ENCODE data around the gene BRD8.

The BRD8 gene

DNA sequence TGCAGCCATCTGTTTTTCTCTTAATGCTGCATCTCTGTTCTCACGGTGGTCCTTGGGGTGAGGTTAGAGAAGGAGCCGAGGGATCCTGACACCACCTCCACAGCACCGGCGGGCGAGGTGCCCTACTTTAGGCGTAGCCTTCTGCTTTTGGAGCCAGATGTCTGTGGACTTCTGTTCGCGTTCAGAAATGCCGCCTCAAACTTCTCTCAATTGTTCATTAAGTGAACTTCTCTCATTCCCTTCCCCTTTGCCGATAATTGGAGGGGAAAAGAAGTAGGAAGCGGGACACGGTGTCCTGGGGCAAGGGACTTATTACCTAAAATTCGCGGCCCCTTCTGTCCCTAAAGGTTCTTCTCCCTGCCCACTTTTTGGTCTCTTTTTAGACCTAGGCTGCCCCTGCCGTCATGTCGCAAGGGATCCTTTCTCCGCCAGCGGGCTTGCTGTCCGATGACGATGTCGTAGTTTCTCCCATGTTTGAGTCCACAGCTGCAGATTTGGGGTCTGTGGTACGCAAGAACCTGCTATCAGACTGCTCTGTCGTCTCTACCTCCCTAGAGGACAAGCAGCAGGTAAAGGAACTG, 937 bp upstream of the BRD8 start:
- TF ChIP-seq CTCF (IDR thresholded peaks at IDR 0.05): no peak

DNA sequence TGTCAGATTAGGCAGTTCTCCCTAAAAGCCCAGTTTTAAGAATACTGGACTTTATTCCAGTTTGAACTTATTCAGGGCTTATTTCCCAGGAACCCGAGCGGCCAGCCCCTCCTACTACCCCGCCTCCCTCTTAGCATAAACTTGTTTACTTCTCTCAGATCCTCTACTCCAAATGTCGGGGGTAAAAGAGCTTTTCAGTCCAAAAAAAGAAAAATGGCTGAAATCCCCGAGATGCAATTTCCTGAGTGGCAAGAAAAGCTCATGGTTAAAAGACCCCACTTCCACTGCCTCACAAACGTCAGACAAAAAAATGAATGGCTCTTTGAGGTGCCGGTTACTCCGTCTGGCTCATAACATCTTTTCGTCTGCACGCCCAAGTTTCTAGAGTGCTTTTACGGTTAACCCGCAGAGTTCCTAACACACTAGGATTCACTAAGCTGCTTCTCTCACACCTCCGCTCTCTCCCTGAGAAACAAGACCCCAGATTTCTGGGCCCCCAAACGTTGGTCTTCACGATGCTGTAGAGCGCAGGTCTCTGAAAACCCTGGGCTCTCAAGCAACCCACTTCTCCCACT, 402 bp downstream of the BRD8 start:
- no peak for TF ChIP-seq CTCF (IDR thresholded peaks at IDR 0.05)

DNA sequence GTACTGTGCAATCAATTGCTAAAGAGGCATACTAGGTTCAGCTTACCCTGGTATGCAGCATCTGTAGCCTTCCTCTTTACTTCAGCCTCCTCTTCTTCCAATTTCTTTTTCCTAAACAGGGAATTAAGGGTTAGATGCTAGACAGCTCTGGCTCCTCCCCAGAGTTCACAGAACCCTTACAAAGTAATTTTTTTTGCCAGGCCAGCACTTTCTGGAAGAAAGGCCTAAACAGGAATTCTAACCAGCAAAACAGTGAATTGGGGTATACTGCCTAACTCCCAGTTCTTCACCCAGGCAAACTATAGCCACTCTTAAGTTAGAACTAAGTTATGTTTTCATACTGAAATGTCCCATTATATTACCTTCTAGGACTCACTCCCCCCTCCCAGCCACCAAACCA, 8.1 kb downstream of the BRD8 start:
- TF ChIP-seq CTCF (IDR thresholded peaks at IDR 0.05): no peak

GRCh38 chr5:138169124-138169523, 9.3 kb downstream of the BRD8 start:
- no peak for TF ChIP-seq CTCF (IDR thresholded peaks at IDR 0.05)

- no peak for TF ChIP-seq CTCF (IDR thresholded peaks at IDR 0.05)
These were observed 14.7 kb downstream of the BRD8 start for GRCh38 chr5:138163721-138164120.

DNA sequence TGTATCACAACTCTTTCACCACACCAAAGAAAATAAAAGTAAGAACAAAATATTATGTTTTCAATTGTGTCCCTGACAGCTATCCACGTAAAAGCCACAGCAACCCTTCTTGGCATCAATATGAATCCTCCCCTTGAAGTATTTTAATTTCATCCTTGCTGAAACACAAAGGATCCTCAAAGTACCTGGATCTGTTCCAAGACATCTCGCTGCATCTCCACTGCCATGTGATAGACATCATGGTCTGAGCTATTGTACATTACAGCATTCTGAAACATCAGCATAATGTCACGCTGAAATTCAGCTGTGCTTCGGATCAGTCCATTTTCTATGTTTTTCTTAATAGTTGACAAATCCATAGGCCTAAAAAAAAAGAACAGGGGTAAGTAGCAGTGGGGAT, 17.7 kb downstream of the BRD8 start:
- no peak for TF ChIP-seq CTCF (IDR thresholded peaks at IDR 0.05)

GRCh38 chr5:138159666-138160065, 18.8 kb downstream of the BRD8 start:
- TF ChIP-seq CTCF (IDR thresholded peaks at IDR 0.05): no peak

- TF ChIP-seq CTCF (IDR thresholded peaks at IDR 0.05): no peak
These were observed 20.8 kb downstream of the BRD8 start for GRCh38 chr5:138157626-138158025.

Measured in LNCAP (cell line).